NT2/D1 (cell line): ENCODE data around the gene SCN5A.

ENCODE experiments used
- SUZ12 ChIP-seq: IDR thresholded peaks from 2 replicates; pipeline ENCODE4 v1.6.1; 2011; ENCODE audit not compliant: insufficient read length, insufficient read depth; ENCODE audit errors: extremely low read depth
- YY1 ChIP-seq: IDR thresholded peaks from 2 replicates; pipeline ENCODE4 v1.6.1; 2011; ENCODE audit not compliant: insufficient read length, insufficient read depth
- ZNF274 ChIP-seq: IDR thresholded peaks from 2 replicates; pipeline ENCODE4 v1.6.1; 2011; ENCODE audit warnings: mild to moderate bottlenecking, low read depth, low read length

DNA sequence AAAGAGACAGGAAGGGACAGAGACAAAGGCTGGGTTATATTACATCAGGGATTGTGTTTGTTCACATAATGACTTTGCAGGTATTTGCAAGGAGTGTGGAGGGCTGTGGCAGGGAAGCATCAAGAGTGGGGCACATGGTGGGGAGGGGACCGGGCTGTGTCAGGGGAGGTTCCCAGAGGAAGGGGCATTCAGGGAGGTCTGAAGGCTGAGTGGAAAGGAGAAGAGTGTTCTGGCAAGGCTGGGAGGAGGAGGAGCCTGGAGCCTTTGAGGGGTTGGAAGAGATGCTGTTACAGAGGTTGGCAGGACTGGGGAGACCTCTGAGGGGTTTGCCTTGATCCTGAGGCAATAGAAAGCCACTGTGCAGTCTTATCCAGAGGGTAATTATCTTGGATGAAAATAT is 103.9 kb downstream of the SCN5A start:
- TF ChIP-seq SUZ12, result no peak
- TF ChIP-seq ZNF274, result no peak
- no peak for TF ChIP-seq YY1
